ENCODE results near the gene SMIM1.
"Not testable (repeated sequence)": the region's sequence is repeated elsewhere in the genome, so short reads cannot be mapped to it uniquely, and the experiment has no call there.

Gene SMIM1

DNA sequence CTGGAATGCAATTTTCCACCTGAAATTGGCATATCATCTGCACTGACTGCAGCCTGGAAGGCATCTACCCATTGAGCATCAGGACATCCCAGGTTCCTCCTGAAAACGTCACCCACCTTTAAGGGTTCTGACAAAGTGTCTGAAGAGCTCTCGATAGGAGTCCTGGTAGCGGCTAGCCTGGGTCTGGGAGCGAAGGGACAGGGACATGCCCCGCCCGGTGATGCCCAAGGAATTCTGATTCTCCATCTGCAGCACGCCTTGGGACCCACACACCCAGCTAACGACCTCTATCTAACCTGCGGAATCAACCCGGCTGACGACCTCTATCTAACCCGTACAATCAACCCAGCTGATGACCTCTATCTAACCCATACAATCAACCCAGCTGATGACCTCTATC, 33.6 kb upstream of the SMIM1 start:
- DNase-seq: no peak

DNA sequence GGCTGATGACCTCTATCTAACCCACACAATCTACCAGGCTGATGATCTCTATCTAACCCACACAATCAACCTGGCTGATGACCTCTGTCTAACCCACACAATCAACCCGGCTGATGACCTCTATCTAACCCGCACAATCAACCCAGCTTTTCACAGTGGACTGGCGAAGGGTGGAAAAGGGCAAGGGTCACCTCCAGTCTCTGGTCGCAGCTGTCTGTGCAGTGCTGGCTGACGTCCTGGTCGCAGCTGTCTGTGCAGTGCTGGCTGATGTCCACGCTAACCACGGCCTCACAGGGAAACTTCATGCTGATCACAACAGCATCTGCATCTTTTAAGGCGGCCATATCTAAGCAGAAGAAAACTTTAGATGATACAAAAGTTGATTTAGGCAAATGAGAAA, 32.5 kb upstream of the SMIM1 start:
- no peak for DNase-seq

DNA sequence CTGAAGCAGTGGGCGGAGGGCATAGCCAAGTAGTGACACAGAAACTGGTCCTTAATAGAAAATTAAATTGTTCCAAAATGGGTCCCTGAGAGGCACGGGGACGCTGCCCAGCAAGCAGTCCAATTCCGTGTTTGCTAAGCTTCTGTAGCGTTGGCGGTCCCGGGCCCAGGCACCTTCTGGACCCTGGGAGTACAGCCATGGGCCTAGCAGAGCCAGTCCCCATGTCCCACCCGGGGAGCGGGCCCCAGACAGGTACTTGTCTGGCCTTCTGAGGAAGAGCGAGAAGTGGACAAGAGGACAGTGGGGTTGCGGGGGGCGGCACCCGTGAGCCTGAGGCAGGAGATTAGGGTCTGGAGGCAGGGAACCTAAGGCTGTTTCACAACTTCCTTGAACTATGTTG, 31.8 kb upstream of the SMIM1 start:
- no peak for DNase-seq

DNA sequence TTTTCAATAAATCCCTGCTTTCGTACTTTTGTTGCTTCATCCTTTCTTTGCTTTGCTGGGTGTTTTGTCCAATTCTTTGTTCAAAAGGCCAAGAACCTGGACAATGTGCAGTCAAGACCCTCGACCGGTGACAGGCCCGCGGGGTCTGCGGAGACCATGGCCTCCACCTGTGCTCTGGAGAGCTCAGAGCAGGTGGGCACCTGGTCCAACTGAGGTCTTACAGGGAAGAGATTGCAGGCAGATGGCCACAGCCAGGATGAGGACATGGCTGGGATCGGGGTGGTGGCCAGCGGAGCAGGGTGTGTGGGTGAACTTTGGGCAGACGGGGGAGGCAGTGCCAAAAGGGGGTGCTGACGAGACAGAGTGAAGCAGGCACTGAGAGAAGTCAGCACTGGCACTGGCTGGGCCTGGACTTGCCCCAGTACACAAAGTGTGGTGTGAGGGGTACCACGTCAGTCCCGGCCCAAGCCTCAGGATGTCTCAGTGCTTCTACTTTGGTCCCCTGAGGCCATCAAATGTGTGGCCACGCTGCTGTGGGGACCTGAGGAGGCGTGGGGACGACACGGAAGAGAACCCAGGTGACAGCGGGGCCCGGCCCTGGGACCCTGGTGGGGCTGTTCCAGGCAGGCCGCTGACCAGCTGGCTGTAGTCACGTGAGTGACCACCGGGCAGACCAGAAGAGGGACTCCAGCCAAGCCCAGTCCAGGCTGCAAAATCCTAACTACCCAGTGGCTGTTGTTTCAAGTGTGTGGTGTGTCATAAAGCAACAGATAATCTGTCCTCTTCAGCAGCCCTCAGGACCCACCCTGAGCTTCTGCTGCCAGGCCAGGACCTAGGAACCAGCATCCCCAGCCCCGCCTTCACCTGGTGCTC, 30.7 kb upstream of the SMIM1 start:
- no peak for DNase-seq

- no peak for DNase-seq
Observed at GRCh38 chr1:3742439-3743298, 29.9 kb upstream of the SMIM1 start.

DNA sequence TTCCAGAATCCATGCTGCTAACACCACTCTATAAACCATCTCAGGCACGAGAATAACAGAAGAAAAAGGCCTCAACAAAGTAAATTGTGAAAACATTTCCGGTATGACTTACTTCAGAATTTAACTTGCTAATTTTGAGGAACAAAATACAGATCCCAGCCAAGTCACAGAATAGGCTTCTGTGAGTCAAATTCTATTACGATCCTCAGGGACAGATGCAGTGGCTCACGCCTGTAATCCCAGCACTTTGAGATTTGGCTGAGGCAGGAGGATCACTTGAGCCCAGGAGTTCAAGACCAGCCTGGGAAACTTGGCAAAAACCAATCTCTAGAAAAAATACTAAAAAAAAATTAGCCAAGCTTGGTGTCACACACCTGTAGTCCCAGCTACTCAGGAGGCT, 29.1 kb upstream of the SMIM1 start:
- no peak for DNase-seq

DNA sequence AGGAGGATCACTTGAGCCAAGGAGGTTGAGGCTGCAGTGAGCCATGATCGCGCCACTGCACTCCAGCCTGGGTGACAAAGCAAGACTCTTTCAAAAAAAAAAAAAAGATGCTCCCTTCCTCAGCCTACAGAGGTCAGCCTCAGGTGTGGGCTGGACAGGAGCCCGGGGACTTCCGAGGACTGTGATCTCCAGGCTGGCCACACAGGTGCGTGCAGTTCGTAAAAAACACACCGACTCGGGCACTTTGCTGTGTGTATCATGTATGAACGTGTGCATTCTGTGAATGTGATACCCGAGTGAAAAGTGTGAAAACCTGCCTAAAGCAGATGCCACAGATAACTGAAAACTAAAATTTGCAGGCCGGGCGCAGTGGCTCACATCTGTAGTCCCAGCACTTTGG, 28.7 kb upstream of the SMIM1 start:
- no peak for DNase-seq

DNA sequence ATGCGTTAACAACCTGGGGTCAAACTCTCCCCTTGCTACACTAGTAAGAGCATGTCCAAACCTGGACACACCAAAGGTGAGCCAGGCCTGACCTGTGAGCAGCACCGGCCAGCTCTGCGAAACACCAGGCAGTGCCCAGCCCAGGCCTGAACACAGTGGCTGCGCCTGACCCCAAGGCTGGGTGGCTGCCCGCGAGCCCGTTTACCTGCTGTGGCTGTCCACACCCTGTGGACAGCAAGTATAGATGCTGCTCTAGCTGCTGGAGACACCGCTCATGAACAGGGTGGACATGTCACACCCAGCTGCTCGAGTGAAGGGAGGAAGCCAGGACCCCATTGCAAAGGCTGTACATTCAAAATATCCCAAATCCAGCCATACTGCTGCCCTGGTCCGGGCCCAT, 27.9 kb upstream of the SMIM1 start:
- no peak for DNase-seq

DNA sequence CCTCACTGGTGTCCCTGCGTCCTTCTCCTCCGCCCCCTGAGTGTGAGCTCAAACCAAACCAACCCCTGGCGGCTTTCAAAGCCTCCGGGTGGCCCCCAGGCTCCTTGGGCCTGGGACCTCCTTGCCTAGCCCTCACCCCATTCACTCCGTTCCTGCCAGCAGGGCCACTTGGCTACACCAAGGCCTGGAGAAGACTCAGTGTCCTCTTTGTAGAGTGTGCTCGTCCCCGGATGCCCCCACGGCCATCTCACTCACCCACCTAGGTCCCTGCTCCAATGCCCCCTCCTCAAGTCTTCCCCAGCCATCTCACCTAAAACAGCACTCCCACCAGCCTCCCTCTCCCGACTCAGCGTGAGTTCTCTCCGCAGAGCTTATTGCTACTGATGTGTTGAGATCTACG, 27.5 kb upstream of the SMIM1 start:
- no peak for DNase-seq

- DNase-seq: no peak
Observed at GRCh38 chr1:3745590-3746381, 26.8 kb upstream of the SMIM1 start.

DNA sequence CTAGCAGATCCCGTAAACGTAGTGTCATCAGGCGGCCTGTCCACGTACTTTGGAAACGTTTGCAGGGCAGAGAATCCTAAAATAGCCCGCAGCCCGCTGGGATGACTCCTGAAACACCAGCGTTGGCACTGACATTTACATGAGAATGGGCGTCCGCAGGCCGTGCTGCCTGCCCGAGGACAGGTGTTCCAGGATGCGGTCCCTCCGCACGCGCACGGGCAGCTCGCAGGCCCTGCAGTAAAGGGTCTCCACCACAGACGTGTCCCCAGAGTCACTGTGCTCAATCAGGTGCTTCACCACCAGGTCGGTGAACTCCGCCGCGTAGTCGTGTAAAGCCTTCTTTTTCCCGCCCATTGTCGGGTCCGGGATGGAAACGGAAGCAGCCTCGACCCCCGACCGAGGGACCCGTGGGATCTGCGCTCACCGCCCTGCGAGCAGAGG, 26.1 kb upstream of the SMIM1 start:
- DNase-seq: no peak

DNA sequence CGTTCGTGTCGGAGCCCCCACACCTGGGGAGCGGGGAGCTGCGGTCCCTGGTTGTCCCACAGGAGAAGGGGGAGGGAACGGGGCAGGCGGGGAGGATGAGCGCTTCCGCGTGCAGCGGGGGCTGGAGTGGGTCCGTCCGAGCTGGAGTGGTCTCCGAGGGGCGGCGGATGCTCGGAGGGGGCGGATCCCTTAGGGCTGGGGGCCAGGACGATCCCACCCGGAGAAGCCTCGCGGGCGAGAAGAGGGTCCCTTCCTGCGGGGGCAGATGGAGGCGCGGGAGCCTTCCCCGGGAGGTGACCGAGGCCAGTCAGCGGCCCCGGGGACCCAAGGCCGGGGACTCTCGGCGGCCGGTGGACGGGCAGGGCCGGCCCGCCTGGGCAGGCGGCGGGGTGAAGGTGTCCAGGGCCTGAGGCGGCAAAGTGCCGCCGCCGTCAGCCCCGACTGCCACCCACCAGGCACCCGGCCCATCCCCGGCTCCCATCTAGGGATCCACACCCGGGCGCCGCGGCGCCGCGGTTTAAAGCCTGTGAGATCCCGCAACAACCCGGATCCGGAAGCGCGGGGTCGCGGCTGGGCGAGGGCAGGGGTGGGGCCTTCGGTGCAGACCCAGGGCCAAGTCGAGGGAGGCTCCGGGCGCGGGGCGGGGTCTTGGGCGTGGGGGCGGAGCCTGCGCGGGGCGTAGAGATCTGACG, 25.6 kb upstream of the SMIM1 start:
- DNase-seq: peak; percentile 45

- no peak for DNase-seq
Observed at GRCh38 chr1:3747522-3747848, 25.1 kb upstream of the SMIM1 start.

GRCh38 chr1:3747903-3748302, 24.6 kb upstream of the SMIM1 start:
- DNase-seq: no peak

GRCh38 chr1:3748316-3748900, 24.1 kb upstream of the SMIM1 start:
- not testable (repeated sequence) for DNase-seq

GRCh38 chr1:3749512-3749911, 23.0 kb upstream of the SMIM1 start:
- no peak for DNase-seq

DNA sequence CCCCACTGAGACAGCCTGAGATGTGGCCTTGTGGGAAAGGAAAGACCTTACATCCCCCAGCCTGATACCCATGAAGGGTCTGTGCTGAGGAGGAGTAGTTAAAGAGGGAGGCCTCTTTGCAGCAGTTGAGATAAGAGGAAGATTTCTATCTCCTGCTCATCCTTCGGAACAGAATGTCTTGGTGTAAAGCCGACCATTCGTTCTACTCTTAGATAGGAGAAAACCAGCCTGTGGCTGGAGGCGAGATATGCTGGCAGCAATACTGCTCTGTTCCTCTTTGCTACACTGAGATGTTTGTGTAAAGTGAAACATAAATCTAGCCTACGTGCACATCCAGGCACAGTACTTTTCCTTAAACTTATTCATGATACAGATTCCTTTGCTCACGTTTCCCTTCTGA, 21.8 kb upstream of the SMIM1 start:
- DNase-seq: no peak

DNA sequence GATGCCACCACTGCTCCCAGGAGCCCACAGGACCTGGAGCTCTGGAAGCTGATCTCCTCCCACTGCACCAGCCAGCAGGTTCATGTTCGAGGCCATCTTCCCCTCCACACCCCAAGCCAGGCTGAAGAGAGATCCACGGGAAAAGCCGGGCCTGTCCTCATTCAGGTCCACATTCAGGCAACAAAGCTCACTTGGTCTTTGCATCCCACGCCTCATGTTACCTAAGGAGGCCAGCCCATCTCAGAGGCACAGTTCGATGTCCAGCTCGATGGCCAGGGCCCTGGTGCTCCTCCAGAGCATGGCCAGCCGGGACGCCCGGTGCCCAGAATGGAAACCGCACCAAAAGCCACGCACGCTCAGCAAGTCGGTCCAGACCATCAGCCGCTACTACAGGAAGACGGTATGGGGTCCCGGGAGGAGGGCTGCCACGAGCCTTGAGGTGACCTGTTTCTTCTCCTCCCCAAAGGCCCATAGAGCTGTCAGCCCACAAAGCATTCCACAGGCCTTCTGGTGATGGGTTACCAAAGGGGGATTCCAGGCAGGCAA, 20.1 kb upstream of the SMIM1 start, which contains the start of gene CCDC27:
TSS of gene CCDC27 (plus strand) at position 51 of the 546 bp plus-strand sequence. CDS start at position 83, 32 bp downstream.
- no peak for DNase-seq

- DNase-seq: no peak
Observed at GRCh38 chr1:3753656-3754454, 18.7 kb upstream of the SMIM1 start.

DNA sequence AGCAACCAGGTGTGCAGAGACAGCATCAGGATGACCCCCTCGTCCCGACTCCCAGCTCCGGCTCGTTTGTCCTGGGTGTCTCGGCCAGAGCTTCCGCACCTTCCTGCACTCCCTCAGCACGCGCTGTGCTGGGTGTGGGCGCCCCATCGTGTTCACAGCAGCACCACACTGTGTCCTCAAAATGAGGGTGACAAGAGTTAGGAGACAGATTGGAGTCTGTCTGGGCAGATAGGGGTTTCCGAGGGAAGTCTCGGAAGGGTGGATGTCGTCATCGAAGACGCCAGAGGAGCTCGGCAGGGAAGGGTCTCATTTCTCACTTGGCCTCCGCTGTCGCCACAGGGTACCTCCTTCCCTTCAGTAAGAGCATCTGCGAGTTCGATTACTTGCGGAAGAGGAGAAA, 16.2 kb upstream of the SMIM1 start:
- DNase-seq: no peak

DNA sequence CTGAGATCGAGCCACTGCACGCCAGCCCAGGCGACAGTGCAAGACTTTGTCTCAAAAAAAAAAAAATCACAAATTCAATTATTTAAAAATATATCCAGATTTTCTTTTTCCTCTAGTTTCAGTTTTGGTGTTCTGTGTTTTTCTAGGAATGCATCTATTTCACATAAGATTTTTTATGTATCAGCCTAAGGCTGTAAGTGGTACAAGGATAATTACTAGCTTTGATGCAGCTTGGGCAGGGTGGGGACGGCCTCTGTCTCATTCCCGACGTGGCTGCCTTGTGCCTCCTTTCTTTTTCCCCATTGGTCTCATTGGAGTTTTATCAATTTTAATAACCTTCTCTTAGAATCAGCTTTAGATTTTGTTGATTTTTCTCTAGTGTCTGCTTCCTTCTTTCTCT, 13.4 kb upstream of the SMIM1 start:
- no peak for DNase-seq

All from NCI-H510A treated with DMSO at 0.1 percent for 48 hours (cell line).